Astrocyte of the spinal cord (primary cell): ENCODE measurements around the gene MUS81.
A peak's percentile ranks its signal among the peaks of the same experiment; 100 is the strongest.
"Not testable (repeated sequence)": the region's sequence is repeated elsewhere in the genome, so short reads cannot be mapped to it uniquely, and the experiment has no call there.

Experiments used
- DNase-seq: peaks from one replicate; pipeline ENCODE4 v3.0.0; 2011; ENCODE audit warnings: low read depth, low spot score
- H3K4me3 ChIP-seq: 2 replicates; pipeline ENCODE4 v1.5.1; 2011; ENCODE audit warnings: low read depth, mild to moderate bottlenecking, low read length, moderate library complexity
- in situ Hi-C: cut with HindIII; loops from 2 replicates; pipeline ENCODE4 v1.10.0; 2017; ENCODE audit warnings: low sequenced_read_pairs
- TF ChIP-seq, protein P1 (sequence below): IDR thresholded peaks from 2 replicates; pipeline ENCODE4 v1.5.1; 2012; ENCODE audit warnings: low read depth, mild to moderate bottlenecking, low read length, inconsistent platforms

Gene MUS81

GRCh38 chr11:65833297-65834030, 26.8 kb upstream of the MUS81 start, which contains the start of gene SNX32:
SNX32 (plus strand) TSS chr11:65833963; CDS start chr11:65834066, 103 bp downstream.
- H3K4me3 ChIP-seq = peak within 1 kb of the TSS; percentile 52
- in situ Hi-C loops = no loop called here
- TF ChIP-seq, protein P1, sequence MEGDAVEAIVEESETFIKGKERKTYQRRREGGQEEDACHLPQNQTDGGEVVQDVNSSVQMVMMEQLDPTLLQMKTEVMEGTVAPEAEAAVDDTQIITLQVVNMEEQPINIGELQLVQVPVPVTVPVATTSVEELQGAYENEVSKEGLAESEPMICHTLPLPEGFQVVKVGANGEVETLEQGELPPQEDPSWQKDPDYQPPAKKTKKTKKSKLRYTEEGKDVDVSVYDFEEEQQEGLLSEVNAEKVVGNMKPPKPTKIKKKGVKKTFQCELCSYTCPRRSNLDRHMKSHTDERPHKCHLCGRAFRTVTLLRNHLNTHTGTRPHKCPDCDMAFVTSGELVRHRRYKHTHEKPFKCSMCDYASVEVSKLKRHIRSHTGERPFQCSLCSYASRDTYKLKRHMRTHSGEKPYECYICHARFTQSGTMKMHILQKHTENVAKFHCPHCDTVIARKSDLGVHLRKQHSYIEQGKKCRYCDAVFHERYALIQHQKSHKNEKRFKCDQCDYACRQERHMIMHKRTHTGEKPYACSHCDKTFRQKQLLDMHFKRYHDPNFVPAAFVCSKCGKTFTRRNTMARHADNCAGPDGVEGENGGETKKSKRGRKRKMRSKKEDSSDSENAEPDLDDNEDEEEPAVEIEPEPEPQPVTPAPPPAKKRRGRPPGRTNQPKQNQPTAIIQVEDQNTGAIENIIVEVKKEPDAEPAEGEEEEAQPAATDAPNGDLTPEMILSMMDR = no peak
- DNase-seq = peak; percentile 93

GRCh38 chr11:65834202-65834601, 26.0 kb upstream of the MUS81 start:
- no peak for DNase-seq
- peak overlapping the region; percentile 52 for H3K4me3 ChIP-seq
- TF ChIP-seq, protein P1 = no peak
- in situ Hi-C loops = no loop called here

- H3K4me3 ChIP-seq = no peak overlapping the region
- TF ChIP-seq, protein P1 = no peak
- no peak for DNase-seq
- in situ Hi-C loops = no loop called here
These were observed 18.1 kb upstream of the MUS81 start for GRCh38 chr11:65842144-65842543.

DNA sequence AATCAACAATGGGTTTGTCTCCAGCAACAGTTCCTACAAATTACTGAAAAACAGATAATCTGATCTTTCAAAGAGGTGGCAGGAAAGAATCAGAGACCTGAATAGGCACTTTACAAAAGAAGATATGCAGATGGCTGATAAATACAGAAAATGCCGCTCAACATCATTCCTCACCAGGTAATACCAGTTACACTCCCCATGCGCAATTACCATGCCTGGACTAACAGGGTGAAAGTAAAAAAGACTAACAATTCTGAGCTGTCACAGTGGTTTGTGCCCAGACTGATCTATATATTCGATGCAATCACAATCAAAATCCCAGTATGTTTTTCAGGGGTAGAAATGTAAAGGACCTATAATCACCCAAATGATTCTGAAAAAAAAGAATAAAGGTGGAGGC, 16.4 kb upstream of the MUS81 start:
- no peak for DNase-seq
- in situ Hi-C loops = no loop called here
- H3K4me3 ChIP-seq = no peak overlapping the region
- TF ChIP-seq, protein P1 = no peak

DNA sequence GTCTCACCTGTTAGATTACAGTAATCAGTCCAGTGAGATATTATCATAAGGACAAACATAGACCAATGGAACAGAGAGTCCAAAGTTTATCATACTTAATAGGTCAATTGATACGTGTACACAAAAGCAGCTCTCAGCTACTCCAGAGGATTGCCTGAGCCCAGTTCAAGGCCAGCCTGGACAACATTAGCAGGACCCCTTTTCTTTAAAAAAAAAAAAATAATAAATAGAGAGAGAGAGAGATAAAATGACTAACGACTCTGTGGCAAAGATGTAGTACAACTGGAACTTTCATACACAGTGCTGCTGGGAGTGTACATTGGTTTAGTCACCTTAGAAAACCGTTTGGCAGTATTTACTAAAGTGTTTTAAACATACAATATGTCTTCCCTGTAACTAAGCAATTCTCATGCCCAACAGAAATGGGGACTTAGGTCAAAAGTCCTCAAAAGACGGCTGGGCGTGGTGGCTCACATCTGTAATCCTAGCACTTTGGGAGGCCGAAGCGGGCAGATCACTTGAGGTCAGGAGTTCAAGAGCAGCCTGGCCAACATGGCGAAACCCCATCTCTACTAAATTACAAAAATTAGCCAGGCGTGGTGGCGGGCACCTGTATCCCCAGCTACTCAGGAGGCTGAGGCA, 15.9 kb upstream of the MUS81 start:
- TF ChIP-seq, protein P1 = no peak
- DNase-seq = no peak
- in situ Hi-C loops = no loop called here
- H3K4me3 ChIP-seq = no peak overlapping the region

GRCh38 chr11:65847746-65848145, 12.5 kb upstream of the MUS81 start:
- H3K4me3 ChIP-seq = no peak overlapping the region
- TF ChIP-seq, protein P1 = no peak
- DNase-seq = no peak
- in situ Hi-C loops = no loop called here

- in situ Hi-C loops, DNase-seq, H3K4me3 ChIP-seq: not testable (repeated sequence)
These were observed 11.5 kb upstream of the MUS81 start for GRCh38 chr11:65848693-65849092.
